ENCODE measurements around the gene TRIM62.

- TF ChIP-seq CTCF (IDR thresholded peaks at IDR 0.05; ENCODE audit: borderline replicate concordance, extremely low read depth, low read length, poor library complexity, severe bottlenecking) (no peak), EZH2 (IDR thresholded peaks at IDR 0.05; ENCODE audit: borderline replicate concordance, low read depth, low read length, severe bottlenecking) (no peak)
Observed at GRCh38 chr1:33206340-33206739, 24.5 kb upstream of the TRIM62 start.

Measured in DND-41 (cell line).